Measurements from ENCODE around the gene IER2.

GRCh38 chr19:13176345-13176744 is 26.1 kb downstream of the IER2 start:
- TF ChIP-seq CTCF (IDR thresholded peaks at IDR 0.05; ENCODE audit: poor library complexity) (no peak), EZH2 (IDR thresholded peaks at IDR 0.05; ENCODE audit: borderline replicate concordance) (no peak)
